ENCODE measurements around the gene MTERF1.

GRCh38 chr7:91927912-91928311, 47.4 kb upstream of the MTERF1 start:
- no peak for TF ChIP-seq CTCF (IDR thresholded peaks at IDR 0.05)
- no peak for TF ChIP-seq POLR2A (IDR thresholded peaks at IDR 0.05)

All from body of pancreas (tissue), 4 donors.